Spleen (tissue), 7 donors: ENCODE data around the gene SRP68.

Experiments used
- CTCF ChIP-seq, 11 experiments: fragments of 200-600 bp in 7 of 11; fragments of 450-650 bp in 4 of 11; sonication (generic) in 4 of 11; IDR thresholded peaks in 8 of 11; conservative IDR thresholded peaks in 3 of 11; 1 replicate in 7 of 11; 2 replicates in 4 of 11; pipeline versions ENCODE4 v1.4.0 to v1.8.0; 2016 to 2021; ENCODE audit warnings: antibody characterized with exemption in 11 of 11, inconsistent platforms in 4 of 11, mild to moderate bottlenecking in 1 of 11
- POLR2A ChIP-seq, 3 donors: fragments of 450-650 bp; IDR thresholded peaks; one replicate each; pipeline ENCODE4 v1.5.1; 2017; ENCODE audit warnings: antibody characterized with exemption in 3 of 3, mild to moderate bottlenecking in 1 of 3
- donor health status: DM: no; HTN: no; CAD: no; lungs with moderate emphysema.
- donor health status: DM: no; HTN: no; CAD: no.
- donor health status: DM: no; HTN: no; CAD: no.

GRCh38 chr17:76011951-76012350 lies 60.4 kb downstream of the SRP68 start:
- no peak for TF ChIP-seq CTCF (IDR thresholded peaks at IDR 0.05 in 8 of 11, conservative IDR thresholded peaks at IDR 0.05 in 3 of 11)
- TF ChIP-seq POLR2A (IDR thresholded peaks at IDR 0.05) = no peak
